Dendritic cell treated with granulocyte-macrophage colony-stimulating factor and Interleukin-4, amounts not matched to agents 40 ng/mL and 50 ng/mL, for 4 days (primary cell): ENCODE results near the gene MOSPD3.

ENCODE experiments used
- H3K27ac Mint-ChIP-seq: one replicate; pipeline ENCODE4 v1.8.0; 2022; ENCODE audit warnings: mild to moderate bottlenecking, mixed read lengths
- H3K27me3 Mint-ChIP-seq: one replicate; pipeline ENCODE4 v1.8.0; 2022; ENCODE audit warnings: mild to moderate bottlenecking, mixed read lengths
- H3K36me3 Mint-ChIP-seq: one replicate; pipeline ENCODE4 v1.8.0; 2022; ENCODE audit warnings: low read depth, mixed read lengths
- H3K4me1 Mint-ChIP-seq: one replicate; pipeline ENCODE4 v1.8.0; 2022; ENCODE audit warnings: low read depth, mixed read lengths
- H3K4me3 Mint-ChIP-seq: one replicate; pipeline ENCODE4 v1.8.0; 2022; ENCODE audit warnings: mild to moderate bottlenecking, moderate library complexity, mixed read lengths
- H3K9me3 Mint-ChIP-seq: one replicate; pipeline ENCODE4 v1.8.0; 2022; ENCODE audit warnings: mixed read lengths
- intact Hi-C: fragments of 100-400 bp; cut with micrococcal nuclease; formaldehyde crosslinking; loops from one replicate; pipeline ENCODE4 v1.15.0; 2022

The MOSPD3 gene

DNA sequence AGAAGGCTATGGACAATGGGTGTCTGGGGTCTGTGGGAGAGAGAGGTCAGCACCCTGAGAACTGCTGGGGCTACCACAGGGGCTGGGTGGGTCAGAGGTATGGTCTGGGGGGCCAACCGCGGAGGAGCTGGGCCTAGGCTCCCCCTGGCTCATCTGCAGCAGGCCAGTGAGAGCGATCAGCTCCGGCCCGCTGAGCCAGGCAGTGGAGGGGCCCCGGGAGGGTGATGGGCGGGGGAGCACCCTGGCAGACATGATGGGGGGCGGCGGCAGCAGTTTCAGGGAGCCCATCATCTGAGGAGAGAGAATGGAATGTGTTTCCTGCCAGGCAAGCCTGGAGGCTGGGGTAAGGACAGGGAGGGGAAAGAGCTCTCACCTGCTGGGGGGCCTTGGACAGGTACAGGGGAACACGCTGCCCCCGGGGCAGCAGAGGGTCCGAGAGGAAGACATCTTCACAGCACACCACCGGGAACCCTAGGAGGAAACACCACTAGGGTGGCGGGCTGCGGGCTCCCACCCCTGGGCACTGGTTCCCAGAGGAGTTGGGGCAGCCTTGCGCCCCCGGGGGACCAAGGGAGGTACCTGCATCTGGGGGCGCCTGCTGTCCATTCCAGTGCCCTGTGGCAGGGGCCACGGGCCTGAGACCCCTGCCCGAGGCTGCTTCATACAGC lies 39.9 kb upstream of the MOSPD3 start:
- Mint-ChIP-seq H3K36me3 (no peaks in the 10 kb centered on the region), H3K4me1 (peaks cover 61% of the 10 kb centered on the region), H3K4me3 (no peak overlapping the region), H3K9me3 (no peaks in the 10 kb centered on the region), H3K27me3 (peaks cover 61% of the 10 kb centered on the region), H3K27ac (peak overlapping the region; percentile 30)
- intact Hi-C loops: no loop called here

DNA sequence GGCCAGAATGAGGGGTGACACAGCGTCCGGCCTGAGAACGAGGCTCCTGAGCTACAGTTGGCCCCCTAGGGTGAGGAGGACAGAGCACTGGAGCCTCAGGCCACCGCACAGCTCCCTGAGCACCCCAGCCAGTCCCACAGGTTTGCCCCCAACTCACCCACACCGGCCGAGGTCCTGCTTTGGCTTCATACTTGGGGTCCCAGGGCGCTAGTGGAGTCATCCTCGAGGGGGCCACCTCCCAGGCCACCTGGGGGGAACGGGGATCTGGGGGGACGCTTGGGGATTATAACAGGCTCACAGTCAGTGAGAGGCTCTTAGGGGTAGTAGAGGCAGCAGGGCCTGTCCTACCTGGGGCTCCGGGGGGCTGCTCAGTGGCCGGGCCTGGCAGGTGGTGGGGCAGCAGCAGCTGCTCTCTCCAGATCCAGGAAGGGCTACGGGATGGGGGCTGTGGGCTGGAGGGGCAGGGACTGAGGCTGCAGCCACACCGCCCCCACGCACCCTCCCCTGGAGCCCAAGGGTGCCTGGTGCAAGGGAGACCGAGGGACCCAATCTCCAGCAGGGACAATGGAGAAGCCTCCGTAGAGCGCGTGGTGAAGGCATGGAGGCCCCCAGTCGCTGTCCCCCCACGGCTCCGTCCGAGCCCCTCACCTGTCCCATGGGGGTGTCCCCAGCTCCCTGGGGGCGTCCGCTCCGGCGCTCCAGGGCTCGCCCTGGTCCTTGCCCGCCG lies 39.2 kb upstream of the MOSPD3 start:
- H3K4me1 Mint-ChIP-seq: peaks cover 61% of the 10 kb centered on the region
- no peak overlapping the region for H3K27ac Mint-ChIP-seq
- peaks cover 59% of the 10 kb centered on the region for H3K27me3 Mint-ChIP-seq
- no peaks in the 10 kb centered on the region for H3K9me3 Mint-ChIP-seq
- H3K4me3 Mint-ChIP-seq: no peak overlapping the region
- intact Hi-C loops: no loop called here
- no peaks in the 10 kb centered on the region for H3K36me3 Mint-ChIP-seq

DNA sequence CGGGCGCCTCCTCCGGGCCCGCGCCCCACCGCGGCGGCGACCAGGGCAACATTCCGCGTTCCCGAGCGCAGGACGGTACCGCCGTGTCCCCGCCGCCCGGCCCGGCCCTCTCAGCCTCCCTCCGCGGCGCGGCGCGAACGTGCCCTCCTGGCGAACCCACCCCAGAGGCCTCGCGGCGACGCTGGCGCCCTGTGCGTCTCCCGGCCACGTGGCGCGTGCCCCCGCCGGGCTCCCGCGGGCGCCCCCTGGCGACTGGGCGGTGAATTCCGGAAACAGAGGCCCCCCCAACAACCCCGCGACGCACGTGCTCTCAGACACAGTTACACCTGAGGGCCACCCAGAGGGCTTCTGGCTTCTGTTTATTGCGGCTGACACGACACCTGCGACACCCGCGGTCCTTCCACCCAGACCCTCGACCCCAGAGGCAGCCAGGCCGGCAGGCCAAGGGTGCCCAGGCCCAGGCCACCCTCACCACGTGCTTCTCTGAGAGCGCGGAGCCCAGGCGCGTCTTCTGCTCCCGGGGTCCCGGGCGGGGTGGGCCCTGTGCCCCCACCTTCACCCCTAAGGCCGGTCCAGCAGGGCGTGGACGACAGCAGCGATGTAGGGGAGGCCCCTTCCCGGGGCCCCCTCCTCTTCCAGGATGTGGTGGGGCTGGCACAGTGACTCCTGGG lies 38.5 kb upstream of the MOSPD3 start, which contains the start of gene SAP25:
SAP25 (minus strand) TSS at position 210 of the 671 bp plus-strand sequence; CDS start at position 52, 158 bp downstream.
- Mint-ChIP-seq H3K27me3 (peaks cover 55% of the 10 kb centered on the region), H3K4me3 (no peak within 1 kb of the TSS), H3K4me1 (peaks cover 56% of the 10 kb centered on the region), H3K9me3 (no peaks in the 10 kb centered on the region), H3K27ac (no peak within 1 kb of the TSS), H3K36me3 (no peaks in the 10 kb centered on the region)
- intact Hi-C loops: no loop called here

DNA sequence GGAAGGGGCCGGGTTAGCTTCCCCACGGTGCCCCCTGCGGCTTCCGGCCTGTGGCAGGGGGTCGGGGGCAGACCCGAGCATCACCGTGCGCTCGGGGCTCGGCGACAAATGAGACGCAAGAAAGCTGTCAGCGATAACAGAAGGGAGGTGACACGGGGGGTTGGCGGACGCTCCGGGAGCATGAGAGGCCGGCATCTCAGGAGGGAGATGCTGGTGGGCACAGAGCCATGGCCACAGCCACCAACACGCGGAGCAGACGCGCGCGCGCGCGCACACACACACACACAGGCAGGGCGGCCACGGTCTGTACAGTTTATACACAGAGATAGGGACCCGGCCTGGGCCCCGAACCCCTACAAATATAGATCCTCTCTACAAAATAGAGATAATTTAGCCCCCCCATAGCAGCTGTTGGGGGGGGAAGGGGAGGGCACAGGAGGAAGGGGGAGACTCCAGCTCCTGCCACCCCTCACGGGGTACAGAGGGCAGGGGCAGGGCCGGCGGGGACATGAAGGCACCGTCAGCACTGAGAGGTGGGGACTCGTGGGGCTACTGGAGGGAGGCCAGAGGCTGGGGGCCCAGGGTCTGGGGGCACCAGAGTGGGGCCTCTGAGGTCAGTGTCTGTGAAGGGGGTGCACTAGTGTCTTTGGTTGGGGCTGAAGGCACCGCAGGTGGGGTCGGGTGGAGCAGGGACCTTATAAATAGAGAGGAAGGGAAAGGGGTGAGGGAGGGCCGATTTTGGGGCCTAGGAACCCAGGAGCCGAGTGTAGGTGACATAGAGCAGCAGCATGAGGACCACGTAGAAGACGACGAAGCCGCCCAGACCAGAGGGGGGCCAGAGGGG lies 37.8 kb upstream of the MOSPD3 start:
- intact Hi-C loops: no loop called here
- no peak overlapping the region for H3K27ac Mint-ChIP-seq
- H3K4me3 Mint-ChIP-seq: no peak overlapping the region
- peaks cover 47% of the 10 kb centered on the region for H3K27me3 Mint-ChIP-seq
- no peaks in the 10 kb centered on the region for H3K36me3 Mint-ChIP-seq
- no peaks in the 10 kb centered on the region for H3K9me3 Mint-ChIP-seq
- H3K4me1 Mint-ChIP-seq: peaks cover 48% of the 10 kb centered on the region

DNA sequence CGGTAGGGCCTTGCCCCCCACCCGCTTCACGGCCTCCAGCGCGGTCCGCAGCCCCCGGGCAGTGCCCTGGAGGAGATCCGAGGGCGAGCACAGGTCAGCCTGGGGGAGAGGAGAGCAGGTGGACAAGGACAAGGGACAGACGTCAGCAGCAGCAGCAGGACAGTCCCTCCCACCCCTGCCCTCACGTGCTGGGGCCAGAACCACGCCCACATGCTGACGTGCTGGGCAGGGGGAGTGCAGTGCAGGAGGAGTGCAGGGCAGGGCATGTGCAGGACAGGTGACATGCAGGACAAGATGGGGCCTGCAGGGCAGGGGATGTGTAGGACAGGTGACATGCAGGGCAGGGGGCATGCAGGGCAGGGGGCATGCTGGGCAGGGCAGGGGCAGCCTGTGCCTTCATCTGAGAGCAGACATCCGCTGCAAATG lies 37.1 kb upstream of the MOSPD3 start:
- Mint-ChIP-seq H3K27me3 (peaks cover 42% of the 10 kb centered on the region), H3K27ac (no peak overlapping the region), H3K9me3 (no peaks in the 10 kb centered on the region), H3K4me1 (peaks cover 43% of the 10 kb centered on the region), H3K36me3 (no peaks in the 10 kb centered on the region), H3K4me3 (no peak overlapping the region)
- intact Hi-C loops: no loop called here

DNA sequence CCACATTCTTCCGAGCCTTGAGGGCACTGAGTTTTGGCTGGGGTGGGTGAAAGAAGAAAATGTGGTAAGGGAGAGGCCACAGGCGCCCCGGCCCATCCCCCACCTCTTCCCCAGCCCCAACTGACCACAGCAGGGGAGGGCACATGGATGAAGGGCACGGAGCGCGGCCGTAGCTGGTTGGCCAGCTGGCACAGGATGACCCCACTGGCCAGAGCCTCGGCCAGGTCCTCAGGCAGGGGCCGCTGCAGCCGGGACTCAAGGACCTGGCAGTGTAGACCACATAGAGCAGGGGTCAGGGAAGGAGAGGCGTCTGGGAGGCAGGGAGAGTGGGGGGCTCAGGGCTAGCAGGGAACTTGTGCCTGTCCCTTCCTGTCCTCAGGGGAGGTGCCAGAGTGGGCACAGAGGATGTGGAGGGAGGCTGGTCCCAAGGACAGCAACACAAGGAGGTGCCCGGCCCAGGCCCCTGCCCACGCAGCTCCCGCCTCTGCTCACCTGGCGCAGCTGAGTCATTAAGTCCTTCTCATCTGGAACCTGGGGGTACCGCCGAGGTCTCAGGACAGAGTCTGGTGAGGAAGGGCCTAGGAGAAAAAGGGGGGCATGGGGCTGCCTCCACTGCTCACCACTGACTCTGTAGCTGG lies 36.5 kb upstream of the MOSPD3 start:
- H3K27me3 Mint-ChIP-seq: peaks cover 36% of the 10 kb centered on the region
- H3K4me1 Mint-ChIP-seq: peaks cover 36% of the 10 kb centered on the region
- no peaks in the 10 kb centered on the region for H3K9me3 Mint-ChIP-seq
- no peaks in the 10 kb centered on the region for H3K36me3 Mint-ChIP-seq
- H3K4me3 Mint-ChIP-seq: no peak overlapping the region
- no peak overlapping the region for H3K27ac Mint-ChIP-seq
- intact Hi-C loops: no loop called here

DNA sequence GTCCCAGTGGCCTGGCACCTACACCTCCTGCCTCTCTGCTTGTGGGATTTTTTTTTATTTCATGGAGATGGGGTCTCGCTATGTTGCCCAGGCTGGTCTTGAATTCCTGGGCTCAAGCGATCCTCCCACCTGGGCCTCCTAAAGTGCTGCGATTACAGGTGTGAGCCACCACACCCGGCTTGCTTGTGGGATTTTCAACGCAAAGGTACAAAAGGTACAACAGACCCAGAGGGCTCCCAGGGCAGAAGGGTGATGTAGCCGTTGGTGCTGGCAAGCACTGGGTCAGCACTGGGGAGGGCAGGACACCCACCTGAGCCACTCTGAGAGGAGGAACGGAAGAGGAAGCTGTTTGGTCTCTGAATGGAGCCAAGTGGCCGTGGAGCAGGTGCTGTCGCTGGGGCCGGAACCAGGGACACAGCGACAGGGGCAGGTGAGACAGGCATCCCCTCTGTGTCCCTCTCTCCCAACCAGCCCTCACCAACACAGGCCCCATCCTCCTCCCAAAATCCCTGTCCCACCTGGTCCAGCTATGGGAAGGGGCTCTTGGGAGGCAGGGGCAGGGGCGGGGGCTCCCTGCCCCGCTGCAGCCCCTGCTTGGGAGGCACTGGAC lies 35.9 kb upstream of the MOSPD3 start:
- Mint-ChIP-seq H3K27ac (no peak overlapping the region), H3K36me3 (no peaks in the 10 kb centered on the region), H3K27me3 (peaks cover 30% of the 10 kb centered on the region), H3K9me3 (no peaks in the 10 kb centered on the region), H3K4me1 (peaks cover 30% of the 10 kb centered on the region), H3K4me3 (no peak overlapping the region)
- intact Hi-C loops: no loop called here

DNA sequence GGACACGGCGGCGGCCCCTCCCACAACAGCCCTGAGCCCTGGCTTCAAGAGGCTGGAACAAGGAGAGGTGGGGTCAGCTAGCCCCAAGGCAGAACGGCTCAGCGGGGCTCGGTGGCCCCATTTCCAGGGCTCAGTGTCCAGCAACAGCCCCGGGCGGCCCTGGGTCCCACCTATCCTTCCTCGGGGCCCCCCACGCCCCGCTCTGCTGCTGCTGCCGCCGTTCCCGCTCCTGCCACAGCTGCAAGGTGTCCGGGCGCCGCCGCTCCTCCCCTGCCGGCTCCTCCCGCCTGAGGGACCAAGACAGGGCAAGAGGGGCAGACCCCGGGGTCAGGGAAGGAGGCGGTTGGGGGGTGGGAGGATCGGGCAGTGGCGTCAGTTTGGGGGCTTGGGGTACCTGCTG lies 35.2 kb upstream of the MOSPD3 start:
- peaks cover 24% of the 10 kb centered on the region for H3K4me1 Mint-ChIP-seq
- peaks cover 24% of the 10 kb centered on the region for H3K27me3 Mint-ChIP-seq
- no peaks in the 10 kb centered on the region for H3K36me3 Mint-ChIP-seq
- intact Hi-C loops: no loop called here
- no peak overlapping the region for H3K27ac Mint-ChIP-seq
- H3K9me3 Mint-ChIP-seq: no peaks in the 10 kb centered on the region
- no peak overlapping the region for H3K4me3 Mint-ChIP-seq

DNA sequence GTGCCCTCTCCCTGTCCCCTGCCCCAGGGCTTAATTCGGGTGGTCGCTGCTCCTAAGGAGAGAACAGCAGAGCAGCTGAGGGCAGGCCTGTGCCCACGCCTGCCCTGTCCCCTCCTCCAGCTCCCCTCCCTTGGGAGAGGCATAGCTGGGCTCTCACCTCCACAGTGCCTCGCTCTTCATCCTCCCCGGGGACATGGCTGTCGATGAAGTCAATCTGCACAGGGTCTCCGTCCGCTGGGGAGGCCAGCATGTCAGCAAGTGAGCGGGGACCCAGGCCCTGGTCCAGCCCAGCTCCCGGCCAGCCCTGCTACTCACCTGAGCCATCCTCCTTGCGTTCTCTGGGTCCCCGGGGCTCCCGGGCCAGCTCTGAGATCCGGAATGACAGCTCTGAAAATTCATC lies 34.8 kb upstream of the MOSPD3 start:
- intact Hi-C loops: no loop called here
- Mint-ChIP-seq H3K27ac (no peak overlapping the region), H3K36me3 (no peaks in the 10 kb centered on the region), H3K27me3 (peaks cover 20% of the 10 kb centered on the region), H3K4me1 (peaks cover 24% of the 10 kb centered on the region), H3K9me3 (no peaks in the 10 kb centered on the region), H3K4me3 (no peak overlapping the region)

DNA sequence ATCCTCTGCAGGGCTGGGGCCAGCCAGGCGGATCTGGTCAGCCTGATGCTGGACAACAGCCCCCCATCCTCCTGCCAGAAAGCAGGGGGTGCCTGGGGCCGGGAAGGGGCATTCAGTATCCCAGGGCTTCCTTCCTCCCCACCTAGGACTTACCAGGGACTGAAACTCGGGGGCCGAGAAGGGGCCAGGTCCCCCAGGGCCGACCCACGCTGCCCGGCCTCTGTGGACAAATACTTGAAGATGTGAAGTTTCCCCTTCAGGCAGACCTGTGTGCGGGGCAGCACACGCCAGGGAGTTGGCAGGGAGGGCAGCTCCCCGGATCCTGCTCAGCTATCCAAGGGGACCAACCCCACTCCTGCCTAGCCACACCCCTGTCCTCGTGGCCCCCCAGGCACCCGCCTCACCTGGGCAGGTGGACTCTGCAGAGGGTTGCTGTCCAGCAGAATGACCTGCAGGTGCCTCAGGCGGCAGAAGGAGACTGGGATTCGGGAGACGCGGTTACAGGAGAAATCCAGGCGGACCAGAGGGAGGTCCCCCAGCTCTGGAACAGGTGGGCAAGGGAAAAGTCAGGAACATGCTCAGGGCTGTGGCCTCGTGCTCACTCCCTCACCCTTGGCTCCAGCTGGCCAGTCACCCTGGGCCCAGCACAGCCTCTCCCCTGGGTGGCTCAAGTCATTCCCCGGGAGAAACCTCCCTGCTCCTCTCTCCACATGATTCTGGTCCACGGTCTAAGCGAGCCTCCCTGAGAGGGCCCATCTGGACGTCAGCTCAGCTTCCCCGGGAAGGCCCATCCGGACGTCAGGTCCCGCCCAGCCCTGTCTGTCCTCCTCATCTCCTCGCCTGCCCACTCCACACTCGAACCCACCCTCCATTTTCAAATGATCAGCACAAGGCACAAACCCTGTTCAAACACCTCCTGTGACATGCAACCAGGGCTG lies 33.8 kb upstream of the MOSPD3 start:
- peaks cover 25% of the 10 kb centered on the region for H3K4me1 Mint-ChIP-seq
- no peaks in the 10 kb centered on the region for H3K9me3 Mint-ChIP-seq
- H3K4me3 Mint-ChIP-seq: no peak overlapping the region
- no peak overlapping the region for H3K27ac Mint-ChIP-seq
- intact Hi-C loops: no loop called here
- peaks cover 5% of the 10 kb centered on the region for H3K36me3 Mint-ChIP-seq
- peaks cover 10% of the 10 kb centered on the region for H3K27me3 Mint-ChIP-seq

DNA sequence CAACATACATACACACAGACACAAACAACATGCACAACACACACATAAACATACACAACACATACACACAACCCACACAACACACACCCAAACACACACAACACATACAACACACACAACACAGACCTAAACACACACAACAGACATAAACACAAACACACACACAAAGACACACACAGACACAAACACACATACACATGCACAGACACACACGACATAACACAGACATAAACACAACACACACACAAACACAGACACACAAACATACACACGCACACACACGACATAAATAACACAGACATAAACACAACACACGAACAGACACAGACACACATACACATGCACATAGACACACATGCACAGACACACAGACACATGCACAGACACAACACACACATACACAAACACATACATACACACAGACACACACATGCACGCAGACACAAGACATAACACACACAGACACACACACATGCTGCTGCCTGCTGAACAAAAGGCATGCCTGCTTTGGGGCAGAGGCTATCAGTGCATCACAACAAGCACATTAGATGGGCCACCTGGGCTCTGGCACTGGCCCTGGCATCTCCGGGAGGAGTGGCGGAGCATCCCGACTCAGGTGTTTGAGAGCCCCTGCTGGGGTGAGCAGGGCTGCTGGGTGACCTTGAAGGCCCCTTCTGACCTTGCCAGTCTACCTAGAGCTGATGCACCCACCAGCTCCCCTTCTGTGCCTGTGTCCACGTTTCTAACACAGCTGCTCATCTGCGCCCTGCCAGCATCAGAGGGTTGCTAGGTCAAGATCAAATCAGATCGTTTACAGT lies 31.7 kb upstream of the MOSPD3 start:
- H3K36me3 Mint-ChIP-seq: peaks cover 19% of the 10 kb centered on the region
- intact Hi-C loops: loop anchor here (10.0 kb wide), 1 partner anchor 94 kb away; the partner anchor contains the start of gene GNB2
- H3K27ac Mint-ChIP-seq: no peak overlapping the region
- H3K27me3 Mint-ChIP-seq: peaks cover 2% of the 10 kb centered on the region
- H3K9me3 Mint-ChIP-seq: no peaks in the 10 kb centered on the region
- H3K4me1 Mint-ChIP-seq: peaks cover 26% of the 10 kb centered on the region
- no peak overlapping the region for H3K4me3 Mint-ChIP-seq
